ENCODE measurements around the gene WWOX.

WWOX gene

GRCh38 chr16:78464833-78465232 lies 365.4 kb downstream of the WWOX start:
- Histone ChIP-seq H3K4me3 (ENCODE audit: low read depth, low read length) (no peak overlapping the region), H3K4me1 (ENCODE audit: control insufficient read depth, insufficient read depth, low read length) (no peaks in the 10 kb centered on the region), H3K9me3 (ENCODE audit: control insufficient read depth, insufficient read depth, low read length) (no peaks in the 10 kb centered on the region), H3K27me3 (ENCODE audit: control insufficient read depth, insufficient read depth, low read length) (no peaks in the 10 kb centered on the region), H3K9ac (ENCODE audit: low read depth, low read length) (no peak overlapping the region), H3K36me3 (ENCODE audit: control insufficient read depth, insufficient read depth, low read length) (no peaks in the 10 kb centered on the region), H3K27ac (ENCODE audit: low read depth, low read length) (no peak overlapping the region)

GRCh38 chr16:78465730-78466129 lies 366.3 kb downstream of the WWOX start:
- Histone ChIP-seq H3K36me3 (ENCODE audit: control insufficient read depth, insufficient read depth, low read length) (no peaks in the 10 kb centered on the region), H3K27ac (ENCODE audit: low read depth, low read length) (no peak overlapping the region), H3K4me3 (ENCODE audit: low read depth, low read length) (no peak overlapping the region), H3K4me1 (ENCODE audit: control insufficient read depth, insufficient read depth, low read length) (no peaks in the 10 kb centered on the region), H3K27me3 (ENCODE audit: control insufficient read depth, insufficient read depth, low read length) (no peaks in the 10 kb centered on the region), H3K9ac (ENCODE audit: low read depth, low read length) (no peak overlapping the region), H3K9me3 (ENCODE audit: control insufficient read depth, insufficient read depth, low read length) (no peaks in the 10 kb centered on the region)

GRCh38 chr16:78469787-78470186 lies 370.3 kb downstream of the WWOX start:
- Histone ChIP-seq H3K27me3 (ENCODE audit: control insufficient read depth, insufficient read depth, low read length) (no peaks in the 10 kb centered on the region), H3K4me3 (ENCODE audit: low read depth, low read length) (no peak overlapping the region), H3K9me3 (ENCODE audit: control insufficient read depth, insufficient read depth, low read length) (no peaks in the 10 kb centered on the region), H3K4me1 (ENCODE audit: control insufficient read depth, insufficient read depth, low read length) (no peaks in the 10 kb centered on the region), H3K36me3 (ENCODE audit: control insufficient read depth, insufficient read depth, low read length) (no peaks in the 10 kb centered on the region), H3K27ac (ENCODE audit: low read depth, low read length) (no peak overlapping the region), H3K9ac (ENCODE audit: low read depth, low read length) (no peak overlapping the region)

GRCh38 chr16:78473031-78473699 lies 373.7 kb downstream of the WWOX start:
- H3K4me3 ChIP-seq (ENCODE audit: low read depth, low read length): no peak overlapping the region
- no peaks in the 10 kb centered on the region for H3K9me3 ChIP-seq (ENCODE audit: control insufficient read depth, insufficient read depth, low read length)
- no peaks in the 10 kb centered on the region for H3K27me3 ChIP-seq (ENCODE audit: control insufficient read depth, insufficient read depth, low read length)
- no peaks in the 10 kb centered on the region for H3K36me3 ChIP-seq (ENCODE audit: control insufficient read depth, insufficient read depth, low read length)
- H3K4me1 ChIP-seq (ENCODE audit: control insufficient read depth, insufficient read depth, low read length): peaks cover 13% of the 10 kb centered on the region
- no peak overlapping the region for H3K27ac ChIP-seq (ENCODE audit: low read depth, low read length)
- no peak overlapping the region for H3K9ac ChIP-seq (ENCODE audit: low read depth, low read length)

- no peaks in the 10 kb centered on the region for H3K36me3 ChIP-seq (ENCODE audit: control insufficient read depth, insufficient read depth, low read length)
- H3K27me3 ChIP-seq (ENCODE audit: control insufficient read depth, insufficient read depth, low read length): no peaks in the 10 kb centered on the region
- no peak overlapping the region for H3K27ac ChIP-seq (ENCODE audit: low read depth, low read length)
- no peak overlapping the region for H3K4me3 ChIP-seq (ENCODE audit: low read depth, low read length)
- H3K9me3 ChIP-seq (ENCODE audit: control insufficient read depth, insufficient read depth, low read length): no peaks in the 10 kb centered on the region
- peaks cover 29% of the 10 kb centered on the region for H3K4me1 ChIP-seq (ENCODE audit: control insufficient read depth, insufficient read depth, low read length)
- no peak overlapping the region for H3K9ac ChIP-seq (ENCODE audit: low read depth, low read length)
Observed at GRCh38 chr16:78474762-78475161, 375.3 kb downstream of the WWOX start.

- Histone ChIP-seq H3K9me3 (ENCODE audit: control insufficient read depth, insufficient read depth, low read length) (no peaks in the 10 kb centered on the region), H3K27ac (ENCODE audit: low read depth, low read length) (no peak overlapping the region), H3K36me3 (ENCODE audit: control insufficient read depth, insufficient read depth, low read length) (no peaks in the 10 kb centered on the region), H3K4me1 (ENCODE audit: control insufficient read depth, insufficient read depth, low read length) (peaks cover 31% of the 10 kb centered on the region), H3K9ac (ENCODE audit: low read depth, low read length) (no peak overlapping the region), H3K4me3 (ENCODE audit: low read depth, low read length) (no peak overlapping the region), H3K27me3 (ENCODE audit: control insufficient read depth, insufficient read depth, low read length) (no peaks in the 10 kb centered on the region)
Observed at GRCh38 chr16:78476615-78477014, 377.2 kb downstream of the WWOX start.

GRCh38 chr16:78478267-78478861 lies 378.9 kb downstream of the WWOX start:
- peak overlapping the region; percentile 36 for H3K27ac ChIP-seq (ENCODE audit: low read depth, low read length)
- H3K9ac ChIP-seq (ENCODE audit: low read depth, low read length): no peak overlapping the region
- H3K9me3 ChIP-seq (ENCODE audit: control insufficient read depth, insufficient read depth, low read length): no peaks in the 10 kb centered on the region
- H3K27me3 ChIP-seq (ENCODE audit: control insufficient read depth, insufficient read depth, low read length): no peaks in the 10 kb centered on the region
- no peaks in the 10 kb centered on the region for H3K36me3 ChIP-seq (ENCODE audit: control insufficient read depth, insufficient read depth, low read length)
- no peak overlapping the region for H3K4me3 ChIP-seq (ENCODE audit: low read depth, low read length)
- peaks cover 31% of the 10 kb centered on the region for H3K4me1 ChIP-seq (ENCODE audit: control insufficient read depth, insufficient read depth, low read length)

GRCh38 chr16:78479723-78480122 lies 380.3 kb downstream of the WWOX start:
- no peaks in the 10 kb centered on the region for H3K36me3 ChIP-seq (ENCODE audit: control insufficient read depth, insufficient read depth, low read length)
- no peak overlapping the region for H3K9ac ChIP-seq (ENCODE audit: low read depth, low read length)
- H3K4me3 ChIP-seq (ENCODE audit: low read depth, low read length): no peak overlapping the region
- no peaks in the 10 kb centered on the region for H3K27me3 ChIP-seq (ENCODE audit: control insufficient read depth, insufficient read depth, low read length)
- H3K27ac ChIP-seq (ENCODE audit: low read depth, low read length): peak overlapping the region; percentile 1
- H3K9me3 ChIP-seq (ENCODE audit: control insufficient read depth, insufficient read depth, low read length): no peaks in the 10 kb centered on the region
- peaks cover 31% of the 10 kb centered on the region for H3K4me1 ChIP-seq (ENCODE audit: control insufficient read depth, insufficient read depth, low read length)

- H3K36me3 ChIP-seq (ENCODE audit: control insufficient read depth, insufficient read depth, low read length): no peaks in the 10 kb centered on the region
- no peak overlapping the region for H3K27ac ChIP-seq (ENCODE audit: low read depth, low read length)
- no peak overlapping the region for H3K9ac ChIP-seq (ENCODE audit: low read depth, low read length)
- no peak overlapping the region for H3K4me3 ChIP-seq (ENCODE audit: low read depth, low read length)
- H3K9me3 ChIP-seq (ENCODE audit: control insufficient read depth, insufficient read depth, low read length): no peaks in the 10 kb centered on the region
- no peaks in the 10 kb centered on the region for H3K27me3 ChIP-seq (ENCODE audit: control insufficient read depth, insufficient read depth, low read length)
- H3K4me1 ChIP-seq (ENCODE audit: control insufficient read depth, insufficient read depth, low read length): peaks cover 31% of the 10 kb centered on the region
Observed at GRCh38 chr16:78480588-78480987, 381.1 kb downstream of the WWOX start.

- H3K4me1 ChIP-seq (ENCODE audit: control insufficient read depth, insufficient read depth, low read length): peaks cover 16% of the 10 kb centered on the region
- no peak overlapping the region for H3K27ac ChIP-seq (ENCODE audit: low read depth, low read length)
- H3K36me3 ChIP-seq (ENCODE audit: control insufficient read depth, insufficient read depth, low read length): no peaks in the 10 kb centered on the region
- H3K9ac ChIP-seq (ENCODE audit: low read depth, low read length): no peak overlapping the region
- no peaks in the 10 kb centered on the region for H3K27me3 ChIP-seq (ENCODE audit: control insufficient read depth, insufficient read depth, low read length)
- no peaks in the 10 kb centered on the region for H3K9me3 ChIP-seq (ENCODE audit: control insufficient read depth, insufficient read depth, low read length)
- H3K4me3 ChIP-seq (ENCODE audit: low read depth, low read length): no peak overlapping the region
Observed at GRCh38 chr16:78483124-78483992, 383.9 kb downstream of the WWOX start.

- Histone ChIP-seq H3K27me3 (ENCODE audit: control insufficient read depth, insufficient read depth, low read length) (no peaks in the 10 kb centered on the region), H3K9ac (ENCODE audit: low read depth, low read length) (no peak overlapping the region), H3K4me1 (ENCODE audit: control insufficient read depth, insufficient read depth, low read length) (0 out of 2 replicates have a peak, but pooled peaks cover 4% of the 10 kb centered on the region), H3K36me3 (ENCODE audit: control insufficient read depth, insufficient read depth, low read length) (no peaks in the 10 kb centered on the region), H3K27ac (ENCODE audit: low read depth, low read length) (no peak overlapping the region), H3K9me3 (ENCODE audit: control insufficient read depth, insufficient read depth, low read length) (no peaks in the 10 kb centered on the region), H3K4me3 (ENCODE audit: low read depth, low read length) (no peak overlapping the region)
Observed at GRCh38 chr16:78484509-78485058, 385.1 kb downstream of the WWOX start.
